Activated CD4-positive, alpha-beta T cell treated with anti-CD3 and anti-CD28 coated beads, Interleukin-2, amount 50 U/mL, for 1 hour (primary cell): ENCODE results near the gene CAMSAP3.
"Not testable (repeated sequence)": the region's sequence is repeated elsewhere in the genome, so short reads cannot be mapped to it uniquely, and the experiment has no call there.

Source experiments
- DNase-seq: peaks from one replicate; pipeline ENCODE4 v3.0.0-alpha.2; 2020

CAMSAP3 gene

DNA sequence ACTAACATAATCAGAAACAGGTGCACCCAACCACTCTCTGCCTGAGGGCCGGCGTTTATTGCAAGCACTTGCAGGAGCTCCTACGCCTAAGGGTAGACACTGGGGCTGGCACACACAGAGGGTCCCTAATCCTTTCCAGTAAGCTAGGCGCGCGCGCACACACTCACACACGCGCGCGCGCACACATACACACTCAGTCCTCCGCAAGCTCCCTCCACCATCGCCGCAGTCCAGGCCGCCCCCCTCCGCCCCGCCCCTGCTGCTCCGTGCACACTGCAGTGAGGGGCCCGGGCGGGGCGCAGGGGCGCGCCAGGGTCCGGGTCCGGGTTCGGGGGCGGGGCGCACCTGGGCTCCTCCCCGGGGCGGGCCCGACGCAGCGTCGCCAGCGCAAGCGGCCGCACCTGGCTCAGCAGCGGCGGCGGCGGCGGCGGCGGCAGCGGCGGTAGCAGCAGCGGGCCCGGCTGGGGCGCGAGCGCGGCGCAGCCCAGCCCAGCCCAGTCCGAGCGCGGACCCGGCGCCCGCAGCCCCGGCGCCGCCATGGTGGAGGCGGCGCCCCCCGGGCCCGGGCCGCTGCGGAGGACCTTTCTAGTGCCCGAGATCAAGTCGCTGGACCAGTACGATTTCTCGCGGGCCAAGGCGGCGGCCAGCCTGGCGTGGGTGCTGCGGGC, at the start of gene CAMSAP3:
Gene CAMSAP3, plus strand, starts transcription at position 398 of the 668 bp plus-strand sequence. Its CDS starts 140 bp downstream, at position 538.
- peak; percentile 37 for DNase-seq

- DNase-seq = no peak
Observed at GRCh38 chr19:7545904-7546303, 49.8 kb upstream of the CAMSAP3 start.

DNA sequence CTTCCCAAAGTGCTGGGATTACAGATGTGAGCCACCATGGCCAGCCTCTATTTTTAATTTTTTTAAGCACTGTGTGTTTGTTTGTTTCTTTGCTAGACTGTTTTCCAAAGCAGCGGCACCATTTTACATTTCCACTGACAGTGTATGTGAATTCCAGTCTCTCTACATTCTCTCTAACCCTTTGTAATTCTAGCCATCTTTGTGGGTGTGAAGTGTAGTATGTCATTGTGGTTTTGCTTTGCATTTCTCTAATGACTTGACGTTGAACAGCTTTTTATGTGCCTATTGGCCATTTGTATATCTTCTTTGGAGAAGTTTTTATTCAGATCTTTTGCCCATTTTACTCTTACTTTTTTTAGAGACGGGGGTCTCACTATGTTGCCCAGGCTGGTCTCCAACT, 48.5 kb upstream of the CAMSAP3 start:
- DNase-seq = no peak

GRCh38 chr19:7549429-7550148, 46.1 kb upstream of the CAMSAP3 start:
- DNase-seq = no peak

DNA sequence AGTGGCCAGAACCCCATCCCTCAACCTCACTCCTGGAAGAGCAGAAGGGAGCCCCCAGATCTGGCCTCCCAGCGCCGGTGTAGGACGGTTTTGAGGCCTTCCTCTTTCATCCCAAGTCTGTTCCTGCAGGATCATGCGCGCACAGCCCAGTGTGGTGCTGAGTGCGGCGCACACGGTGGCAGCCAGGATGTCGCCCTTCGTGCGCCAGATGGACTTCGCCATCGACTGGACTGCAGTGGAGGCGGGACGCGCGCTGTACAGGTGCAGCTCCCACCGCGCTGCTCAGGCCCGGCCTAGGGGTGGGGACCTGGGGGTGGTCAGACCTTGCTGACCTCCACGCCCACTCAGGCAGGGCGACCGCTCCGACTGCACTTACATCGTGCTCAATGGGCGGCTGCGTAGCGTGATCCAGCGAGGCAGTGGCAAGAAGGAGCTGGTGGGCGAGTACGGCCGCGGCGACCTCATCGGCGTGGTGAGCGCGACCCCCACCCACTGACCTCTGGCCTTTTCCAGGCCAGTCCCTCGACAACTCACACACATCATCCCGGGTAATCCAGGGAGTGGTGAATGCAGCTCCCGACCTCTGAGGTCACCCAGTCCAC, 45.4 kb upstream of the CAMSAP3 start:
- DNase-seq = no peak

DNA sequence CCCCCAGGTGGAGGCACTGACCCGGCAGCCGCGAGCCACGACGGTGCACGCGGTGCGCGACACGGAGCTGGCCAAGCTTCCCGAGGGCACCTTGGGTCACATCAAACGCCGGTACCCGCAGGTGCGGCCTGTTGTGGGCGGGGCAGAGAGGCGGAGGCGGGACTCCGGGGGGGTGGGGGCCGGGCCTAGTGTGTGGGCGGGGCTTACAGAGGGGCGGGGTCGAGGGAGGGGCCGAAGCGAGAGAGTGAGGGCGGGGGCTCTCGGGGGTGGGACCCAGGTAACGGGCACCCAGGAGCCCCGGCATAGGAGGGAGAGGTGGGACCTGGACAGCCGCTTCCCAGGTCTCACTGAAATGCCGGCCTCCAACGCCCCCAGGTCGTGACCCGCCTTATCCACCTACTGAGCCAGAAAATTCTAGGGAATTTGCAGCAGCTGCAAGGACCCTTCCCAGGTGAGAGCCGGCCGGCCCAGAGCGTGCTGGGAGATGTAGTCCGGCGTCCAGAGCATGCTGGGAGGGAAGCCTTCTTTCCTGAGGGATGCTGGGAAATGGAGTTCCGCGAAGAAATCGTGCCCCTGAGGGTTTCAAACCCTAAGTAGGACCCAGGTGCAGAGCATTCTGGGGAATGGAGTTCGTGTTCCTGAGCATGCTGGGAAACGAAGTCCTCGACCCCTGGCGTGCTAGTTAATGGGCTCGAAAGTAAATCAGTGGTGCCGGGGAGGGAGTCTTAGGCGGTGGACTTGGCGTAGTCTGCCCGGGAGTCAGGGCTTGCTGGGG, 44.5 kb upstream of the CAMSAP3 start:
- peak; percentile 12 for DNase-seq

GRCh38 chr19:7552781-7553180, 42.9 kb upstream of the CAMSAP3 start:
- DNase-seq = no peak

DNA sequence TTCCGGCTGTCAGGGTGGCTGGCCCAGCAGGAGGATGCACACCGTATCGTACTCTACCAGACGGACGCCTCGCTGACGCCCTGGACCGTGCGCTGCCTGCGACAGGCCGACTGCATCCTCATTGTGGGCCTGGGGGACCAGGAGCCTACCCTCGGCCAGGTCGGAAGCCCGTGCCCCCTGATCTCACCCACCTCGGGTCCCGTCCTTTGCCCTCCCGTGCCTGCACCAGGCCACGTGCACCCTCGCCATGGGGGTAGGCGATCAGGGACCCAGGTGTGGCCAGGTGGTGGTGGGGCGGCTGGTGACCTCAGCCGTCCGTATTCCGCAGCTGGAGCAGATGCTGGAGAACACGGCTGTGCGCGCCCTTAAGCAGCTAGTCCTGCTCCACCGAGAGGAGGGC, 41.1 kb upstream of the CAMSAP3 start:
- no peak for DNase-seq

DNA sequence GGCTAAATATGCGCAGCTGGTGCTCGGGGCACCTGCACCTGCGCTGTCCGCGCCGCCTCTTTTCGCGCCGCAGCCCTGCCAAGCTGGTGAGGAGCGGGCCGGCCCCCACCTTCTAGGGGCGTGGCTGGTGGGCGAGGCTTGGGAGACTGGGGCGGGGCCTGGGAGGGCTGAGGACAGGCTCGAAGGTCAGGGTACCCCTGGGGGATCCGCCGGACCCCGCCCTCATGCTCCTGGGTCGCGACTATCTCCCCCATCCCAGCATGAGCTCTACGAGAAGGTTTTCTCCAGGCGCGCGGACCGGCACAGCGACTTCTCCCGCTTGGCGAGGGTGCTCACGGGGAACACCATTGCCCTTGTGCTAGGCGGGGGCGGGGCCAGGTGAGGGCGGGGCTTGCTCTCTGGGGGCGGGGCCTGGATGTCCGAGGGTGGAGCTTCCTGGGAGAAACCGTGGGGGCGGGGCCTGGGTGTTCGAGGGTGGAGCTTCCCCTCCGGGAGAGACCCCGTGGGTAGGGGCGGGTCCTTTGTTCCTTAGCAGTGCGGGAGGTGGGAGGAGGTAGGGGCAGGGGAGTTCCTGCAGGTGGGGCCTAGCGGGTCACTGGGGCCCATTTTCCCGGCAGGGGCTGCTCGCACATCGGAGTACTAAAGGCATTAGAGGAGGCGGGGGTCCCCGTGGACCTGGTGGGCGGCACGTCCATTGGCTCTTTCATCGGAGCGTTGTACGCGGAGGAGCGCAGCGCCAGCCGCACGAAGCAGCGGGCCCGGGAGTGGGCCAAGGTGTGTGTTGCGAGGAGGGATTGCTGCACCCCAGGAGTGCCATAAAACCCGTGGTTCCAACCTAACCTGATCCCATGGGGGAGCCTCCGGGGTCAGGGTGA, 40.4 kb upstream of the CAMSAP3 start:
- no peak for DNase-seq

DNA sequence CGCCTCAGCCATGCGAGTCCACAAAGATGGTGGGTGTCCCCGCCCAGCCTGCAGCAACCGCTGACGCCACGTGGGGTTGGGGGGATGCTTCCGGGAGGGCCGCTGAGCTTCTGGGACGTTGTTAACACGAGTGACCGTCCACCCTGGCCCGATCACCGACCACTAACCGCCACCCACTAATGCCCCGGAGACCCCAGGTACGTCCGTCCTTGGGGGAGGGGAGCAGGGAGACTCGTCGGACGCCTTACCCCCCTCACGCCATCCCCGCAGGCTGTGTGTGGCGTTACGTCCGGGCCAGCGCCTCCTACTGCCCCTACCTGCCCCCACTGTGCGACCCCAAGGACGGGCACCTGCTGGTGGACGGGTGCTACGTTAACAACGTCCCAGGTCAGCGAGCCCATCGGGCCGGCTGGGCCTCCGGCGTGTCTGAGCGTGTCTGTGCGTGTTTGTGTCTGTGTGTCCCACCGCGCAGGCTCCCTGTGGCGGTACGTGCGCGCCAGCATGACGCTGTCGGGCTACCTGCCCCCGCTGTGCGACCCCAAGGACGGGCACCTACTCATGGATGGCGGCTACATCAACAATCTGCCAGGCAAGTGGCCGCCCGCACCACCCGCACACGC, 38.9 kb upstream of the CAMSAP3 start:
- DNase-seq = no peak

- no peak for DNase-seq
Observed at GRCh38 chr19:7558667-7559066, 37.0 kb upstream of the CAMSAP3 start.

DNA sequence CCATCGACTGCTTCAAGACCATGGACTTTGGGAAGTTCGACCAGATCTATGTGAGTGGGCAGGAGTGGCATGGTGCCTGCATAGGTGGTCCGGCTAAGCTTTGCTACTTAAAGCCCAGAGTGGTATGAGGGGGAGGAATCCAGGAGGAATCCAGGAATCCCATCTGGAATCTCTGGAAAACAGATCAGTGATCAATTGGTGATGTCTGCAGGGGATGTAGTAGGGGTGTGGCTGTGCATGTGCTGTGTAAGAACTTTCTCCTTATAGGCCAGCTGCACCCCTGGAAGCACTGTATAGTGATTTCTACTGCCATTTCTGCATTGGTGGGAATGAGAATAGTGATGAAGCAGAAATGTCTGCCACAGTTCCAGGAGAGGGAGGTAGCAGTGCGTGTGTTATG, 36.6 kb upstream of the CAMSAP3 start:
- DNase-seq = no peak

- DNase-seq = no peak
Observed at GRCh38 chr19:7560255-7560654, 35.4 kb upstream of the CAMSAP3 start.

- DNase-seq = no peak
Observed at GRCh38 chr19:7561325-7561724, 34.3 kb upstream of the CAMSAP3 start.

DNA sequence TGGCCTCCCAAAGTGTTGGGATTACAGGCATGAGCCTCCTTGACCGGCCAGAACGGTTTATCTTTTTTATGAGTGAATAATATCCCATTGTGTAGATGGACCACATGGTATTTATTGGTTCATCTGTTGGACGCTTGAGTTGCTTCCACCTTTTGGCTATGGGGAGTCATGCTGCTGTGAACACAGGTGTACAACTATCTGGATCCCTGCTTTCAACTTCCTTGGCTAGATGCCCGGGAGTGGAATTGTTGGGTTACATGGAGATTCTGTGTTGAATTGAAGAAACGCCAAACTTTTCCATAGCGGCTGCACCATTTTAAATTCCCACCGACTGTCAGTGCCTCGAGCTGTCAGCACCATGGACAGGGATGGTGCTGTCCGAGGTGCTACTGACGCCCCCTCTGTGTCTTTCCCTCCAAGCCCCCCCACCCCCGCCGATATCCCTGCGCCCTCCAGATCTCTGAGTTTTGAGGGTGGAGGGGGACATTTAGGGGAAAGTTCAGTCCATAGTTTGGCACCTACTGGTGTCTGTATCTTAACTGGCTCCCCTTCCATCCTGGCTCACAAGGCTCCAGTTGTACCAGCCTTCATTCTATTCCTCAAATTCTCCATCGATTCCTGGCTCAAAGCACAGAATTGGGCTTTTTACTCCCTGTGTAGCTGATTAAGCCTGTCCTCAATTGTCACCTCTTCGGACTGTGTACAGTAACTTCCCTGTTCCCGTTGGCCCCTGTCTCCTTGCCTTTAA, 32.8 kb upstream of the CAMSAP3 start:
- no peak for DNase-seq

DNA sequence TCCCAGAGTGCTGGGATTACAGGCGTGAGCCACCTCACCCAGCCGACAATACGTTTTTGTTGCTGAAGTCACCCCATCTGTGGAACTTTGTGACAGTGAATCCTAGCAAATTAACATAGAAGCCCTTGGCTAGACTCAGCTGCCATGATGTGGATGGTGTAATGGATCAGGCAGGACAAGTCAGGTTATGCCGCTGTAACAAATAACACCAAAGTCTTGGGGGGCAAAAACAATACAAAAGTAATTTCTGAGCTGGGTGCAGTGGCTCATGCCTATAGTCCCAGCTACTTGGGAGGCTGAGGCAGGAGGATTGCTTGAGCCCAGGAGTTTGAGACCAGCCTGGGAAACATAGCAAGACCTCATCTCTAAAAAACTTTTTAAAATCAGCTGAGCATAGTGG, 30.8 kb upstream of the CAMSAP3 start:
- no peak for DNase-seq

GRCh38 chr19:7565332-7565731, 30.3 kb upstream of the CAMSAP3 start:
- DNase-seq = no peak

GRCh38 chr19:7570761-7571160, 24.9 kb upstream of the CAMSAP3 start:
- no peak for DNase-seq

DNA sequence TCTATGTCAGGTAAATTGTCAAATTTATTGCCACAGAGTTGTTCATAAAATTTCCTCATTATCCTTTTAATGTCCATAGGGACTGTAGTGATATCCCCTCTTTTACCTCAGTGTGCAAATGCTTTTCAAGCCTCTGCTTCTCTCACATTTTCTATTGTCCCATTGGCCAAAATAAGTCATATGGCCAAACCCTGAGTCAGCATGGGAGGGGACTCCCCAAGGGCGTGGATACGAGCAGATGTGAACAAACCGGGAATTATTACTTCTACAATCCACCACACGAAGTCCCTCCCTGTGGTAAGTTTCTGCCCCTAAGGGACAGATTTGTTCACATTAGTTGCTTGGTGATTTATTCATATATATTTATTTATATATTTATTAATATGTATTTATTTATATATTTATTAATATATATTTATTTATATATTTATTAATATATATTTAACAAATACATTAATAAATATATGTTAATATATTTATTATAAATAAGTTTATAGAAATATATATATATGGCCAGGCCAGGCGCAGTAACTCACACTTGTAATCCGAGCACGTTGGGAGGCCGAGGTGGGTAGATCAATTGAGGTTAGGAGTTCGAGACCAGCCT, 20.1 kb upstream of the CAMSAP3 start:
- no peak for DNase-seq

- not testable (repeated sequence) for DNase-seq
Observed at GRCh38 chr19:7577422-7577821, 18.2 kb upstream of the CAMSAP3 start.

GRCh38 chr19:7578127-7578526, 17.5 kb upstream of the CAMSAP3 start:
- DNase-seq = no peak
